ENCODE results near the gene CBL.
A peak's percentile ranks its signal among the peaks of the same experiment; 100 is the strongest.
"Not testable (repeated sequence)": the region's sequence is repeated elsewhere in the genome, so short reads cannot be mapped to it uniquely, and the experiment has no call there.

Gene CBL

DNA sequence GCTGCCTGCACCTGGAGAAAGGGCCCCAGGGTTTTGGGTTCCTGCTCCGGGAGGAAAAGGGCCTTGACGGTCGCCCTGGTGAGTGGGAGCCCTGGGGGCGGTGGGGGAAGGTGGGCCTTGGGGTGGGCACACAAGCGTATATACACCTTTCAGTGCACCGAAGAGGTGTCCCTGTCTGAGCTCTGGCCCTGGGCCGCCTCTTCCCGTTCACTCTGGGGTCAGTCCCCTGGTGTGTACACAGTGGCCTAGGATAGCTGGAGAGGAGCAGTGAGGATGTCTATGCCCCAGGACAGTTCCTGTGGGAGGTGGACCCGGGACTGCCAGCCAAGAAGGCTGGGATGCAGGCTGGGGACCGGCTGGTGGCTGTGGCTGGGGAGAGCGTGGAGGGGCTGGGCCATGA is 18.1 kb upstream of the CBL start:
- TF ChIP-seq POLR2A (IDR thresholded peaks at IDR 0.05; ENCODE audit: extremely low read depth, insufficient read length) (no peak), MYC (IDR thresholded peaks at IDR 0.05; ENCODE audit: low read depth, low read length) (no peak)
- TF ChIP-seq, protein P1, sequence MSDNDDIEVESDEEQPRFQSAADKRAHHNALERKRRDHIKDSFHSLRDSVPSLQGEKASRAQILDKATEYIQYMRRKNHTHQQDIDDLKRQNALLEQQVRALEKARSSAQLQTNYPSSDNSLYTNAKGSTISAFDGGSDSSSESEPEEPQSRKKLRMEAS (IDR thresholded peaks at IDR 0.05; ENCODE audit: low read depth, low read length): no peak
- TF ChIP-seq, protein P2, sequence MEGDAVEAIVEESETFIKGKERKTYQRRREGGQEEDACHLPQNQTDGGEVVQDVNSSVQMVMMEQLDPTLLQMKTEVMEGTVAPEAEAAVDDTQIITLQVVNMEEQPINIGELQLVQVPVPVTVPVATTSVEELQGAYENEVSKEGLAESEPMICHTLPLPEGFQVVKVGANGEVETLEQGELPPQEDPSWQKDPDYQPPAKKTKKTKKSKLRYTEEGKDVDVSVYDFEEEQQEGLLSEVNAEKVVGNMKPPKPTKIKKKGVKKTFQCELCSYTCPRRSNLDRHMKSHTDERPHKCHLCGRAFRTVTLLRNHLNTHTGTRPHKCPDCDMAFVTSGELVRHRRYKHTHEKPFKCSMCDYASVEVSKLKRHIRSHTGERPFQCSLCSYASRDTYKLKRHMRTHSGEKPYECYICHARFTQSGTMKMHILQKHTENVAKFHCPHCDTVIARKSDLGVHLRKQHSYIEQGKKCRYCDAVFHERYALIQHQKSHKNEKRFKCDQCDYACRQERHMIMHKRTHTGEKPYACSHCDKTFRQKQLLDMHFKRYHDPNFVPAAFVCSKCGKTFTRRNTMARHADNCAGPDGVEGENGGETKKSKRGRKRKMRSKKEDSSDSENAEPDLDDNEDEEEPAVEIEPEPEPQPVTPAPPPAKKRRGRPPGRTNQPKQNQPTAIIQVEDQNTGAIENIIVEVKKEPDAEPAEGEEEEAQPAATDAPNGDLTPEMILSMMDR (IDR thresholded peaks at IDR 0.05; ENCODE audit: low read depth, low read length): no peak
- DNase-seq (ENCODE audit: low read depth): no peak
- no peak overlapping the region for H3K4me3 ChIP-seq (ENCODE audit: low read depth, low read length)

DNA sequence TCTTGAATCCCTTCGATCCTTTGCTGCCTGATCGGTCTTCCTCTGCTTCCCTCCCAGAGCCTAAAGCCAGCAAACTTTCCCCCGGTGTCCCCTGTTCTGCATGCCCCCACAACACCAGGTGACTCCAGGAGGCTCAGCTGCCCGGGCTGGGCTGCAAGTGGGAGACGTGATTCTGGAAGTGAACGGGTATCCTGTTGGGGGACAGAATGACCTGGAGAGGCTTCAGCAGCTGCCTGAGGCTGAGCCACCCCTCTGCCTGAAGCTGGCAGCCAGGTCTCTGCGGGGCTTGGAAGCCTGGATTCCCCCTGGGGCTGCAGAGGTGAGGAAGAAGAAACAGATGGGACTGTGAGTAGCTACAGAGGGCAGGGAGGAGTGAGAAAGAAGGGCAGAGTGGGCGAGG is 17.3 kb upstream of the CBL start:
- DNase-seq (ENCODE audit: low read depth): no peak
- TF ChIP-seq MYC (IDR thresholded peaks at IDR 0.05; ENCODE audit: low read depth, low read length) (no peak), POLR2A (IDR thresholded peaks at IDR 0.05; ENCODE audit: extremely low read depth, insufficient read length) (no peak)
- TF ChIP-seq, protein P2 (IDR thresholded peaks at IDR 0.05; ENCODE audit: low read depth, low read length): no peak
- TF ChIP-seq, protein P1 (IDR thresholded peaks at IDR 0.05; ENCODE audit: low read depth, low read length): no peak
- H3K4me3 ChIP-seq (ENCODE audit: low read depth, low read length): no peak overlapping the region

DNA sequence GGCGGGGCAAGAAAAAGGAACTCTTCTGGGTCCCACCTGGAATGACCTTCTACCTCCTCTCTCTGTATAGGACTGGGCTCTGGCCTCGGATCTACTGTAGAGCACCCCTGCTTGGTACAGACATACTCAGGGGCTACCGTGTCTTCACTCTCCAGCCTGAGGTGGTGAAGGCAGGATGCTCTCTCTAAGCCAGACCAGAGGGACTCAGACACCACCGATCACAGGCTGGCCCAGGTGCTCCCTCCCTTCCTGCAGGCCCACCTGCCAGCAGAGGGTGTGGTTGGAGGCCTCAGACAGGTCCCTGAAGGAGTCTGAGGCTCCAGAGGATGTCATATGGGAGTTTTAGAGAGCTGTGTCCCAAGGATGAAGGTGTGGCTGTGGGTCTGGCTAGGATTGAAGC is 16.7 kb upstream of the CBL start:
- no peak for DNase-seq (ENCODE audit: low read depth)
- no peak overlapping the region for H3K4me3 ChIP-seq (ENCODE audit: low read depth, low read length)
- TF ChIP-seq, protein P2 (IDR thresholded peaks at IDR 0.05; ENCODE audit: low read depth, low read length): no peak
- TF ChIP-seq, protein P1 (IDR thresholded peaks at IDR 0.05; ENCODE audit: low read depth, low read length): no peak
- no peak for TF ChIP-seq MYC (IDR thresholded peaks at IDR 0.05; ENCODE audit: low read depth, low read length)
- TF ChIP-seq POLR2A (IDR thresholded peaks at IDR 0.05; ENCODE audit: extremely low read depth, insufficient read length): no peak

DNA sequence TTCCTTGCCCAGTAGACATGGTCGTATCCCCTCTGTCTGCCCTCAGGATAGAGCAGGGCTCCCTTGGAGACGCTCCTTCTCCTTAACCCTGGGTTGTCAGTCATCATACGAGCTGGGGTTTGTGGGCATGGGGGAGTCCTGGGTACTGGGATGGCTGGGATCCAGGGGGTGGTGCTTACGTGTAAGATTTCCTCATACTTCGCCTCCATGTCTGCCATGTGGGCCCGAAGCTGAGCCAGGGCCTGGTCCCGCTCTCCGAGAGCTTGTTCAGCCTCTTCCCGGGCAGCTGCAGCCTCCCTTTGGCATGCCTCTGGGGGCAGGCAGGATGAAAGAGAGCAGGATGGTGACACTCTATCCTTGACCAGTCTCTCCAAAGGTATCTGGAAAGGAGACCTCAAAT is 15.6 kb upstream of the CBL start:
- TF ChIP-seq MYC (IDR thresholded peaks at IDR 0.05; ENCODE audit: low read depth, low read length) (no peak), POLR2A (IDR thresholded peaks at IDR 0.05; ENCODE audit: extremely low read depth, insufficient read length) (no peak)
- TF ChIP-seq, protein P2 (IDR thresholded peaks at IDR 0.05; ENCODE audit: low read depth, low read length): no peak
- H3K4me3 ChIP-seq (ENCODE audit: low read depth, low read length): no peak overlapping the region
- no peak for DNase-seq (ENCODE audit: low read depth)

DNA sequence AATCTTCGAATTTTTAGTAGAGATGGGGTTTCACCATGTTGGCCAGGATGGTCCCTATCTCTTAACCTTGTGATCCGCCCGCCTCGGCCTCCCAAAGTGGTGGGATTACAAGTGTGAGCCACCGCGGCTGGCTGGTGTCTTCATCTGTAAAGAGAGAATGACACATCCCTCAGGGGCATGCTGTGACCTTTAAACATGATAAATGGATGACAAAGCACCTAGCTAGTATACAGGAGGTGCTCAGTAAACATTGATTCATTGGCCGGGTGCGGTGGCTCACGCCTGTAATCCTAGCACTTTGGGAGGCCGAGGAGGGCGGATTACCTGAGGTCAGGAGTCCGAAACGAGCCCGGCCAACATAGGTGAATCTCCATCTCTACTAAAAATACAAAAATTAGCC is 14.9 kb upstream of the CBL start:
- not testable (repeated sequence) for DNase-seq (ENCODE audit: low read depth); H3K4me3 ChIP-seq (ENCODE audit: low read depth, low read length)

DNA sequence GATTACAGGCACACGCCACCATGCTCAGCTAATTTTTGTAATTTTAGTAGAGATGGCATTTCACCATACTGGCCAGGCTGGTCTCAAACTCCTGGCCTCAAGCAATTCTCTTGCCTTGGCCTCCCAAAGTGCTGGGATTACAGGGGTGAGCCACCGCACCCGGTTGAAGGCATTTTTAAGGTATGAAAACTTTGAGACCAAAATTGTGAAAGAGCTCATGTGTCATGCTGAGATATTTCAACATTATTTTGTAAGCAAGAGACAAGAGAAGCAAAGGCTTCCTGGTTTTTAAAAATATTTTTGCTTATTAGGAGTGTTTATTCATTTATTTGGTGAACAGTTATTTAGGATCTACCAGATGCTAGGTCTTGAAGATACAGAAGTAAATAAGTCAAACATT is 14.0 kb upstream of the CBL start:
- TF ChIP-seq, protein P1 (IDR thresholded peaks at IDR 0.05; ENCODE audit: low read depth, low read length): no peak
- no peak for TF ChIP-seq MYC (IDR thresholded peaks at IDR 0.05; ENCODE audit: low read depth, low read length)
- no peak for TF ChIP-seq POLR2A (IDR thresholded peaks at IDR 0.05; ENCODE audit: extremely low read depth, insufficient read length)
- TF ChIP-seq, protein P2 (IDR thresholded peaks at IDR 0.05; ENCODE audit: low read depth, low read length): no peak
- no peak overlapping the region for H3K4me3 ChIP-seq (ENCODE audit: low read depth, low read length)
- DNase-seq (ENCODE audit: low read depth): peak; percentile 74
